GM12878 (cell line): ENCODE data around the gene TCL1B. TPM values are rescaled to one million over a fixed set of nuclear protein-coding genes. Genes with fewer than 3 reads are reported as not detected.

Source experiments
- CBX3 ChIP-seq: fragments of 200-600 bp; sonication (generic); IDR thresholded peaks from 2 replicates; pipeline ENCODE4 v1.6.1; 2016; ENCODE audit warnings: low read depth, borderline replicate concordance
- CBX5 ChIP-seq: sonication (generic); IDR thresholded peaks from 2 replicates; pipeline ENCODE4 v1.6.1; 2016; ENCODE audit warnings: low read depth, moderate library complexity, mild to moderate bottlenecking, inconsistent platforms
- ETV6 ChIP-seq, 2 experiments: fragments of 450-650 bp in 1 of 2; IDR thresholded peaks in 1 of 2; conservative IDR thresholded peaks in 1 of 2; 2 replicates each; pipeline ENCODE4 v1.6.1; 2014; ENCODE audit warnings: antibody characterized with exemption in 1 of 2, borderline replicate concordance in 1 of 2, low read depth in 1 of 2, mild to moderate bottlenecking in 1 of 2, moderate library complexity in 1 of 2
- FOS ChIP-seq: IDR thresholded peaks from 3 replicates; pipeline ENCODE4 v1.6.1; 2011; ENCODE audit warnings: borderline replicate concordance; ENCODE audit not compliant: insufficient read length; ENCODE audit errors: extremely low read depth
- HDAC2 ChIP-seq: fragments of 200-600 bp; sonication (generic); IDR thresholded peaks from 2 replicates; pipeline ENCODE4 v1.6.1; 2017
- HDAC6 ChIP-seq: fragments of 200-600 bp; sonication (generic); IDR thresholded peaks from one replicate; pipeline ENCODE4 v1.8.0; 2017; ENCODE audit warnings: antibody characterized with exemption; ENCODE audit not compliant: unreplicated experiment
- JUNB ChIP-seq: IDR thresholded peaks from 2 replicates; pipeline ENCODE4 v1.6.1; 2016; ENCODE audit warnings: antibody characterized with exemption, mild to moderate bottlenecking
- LARP7 ChIP-seq: fragments of 450-650 bp; IDR thresholded peaks from 2 replicates; pipeline ENCODE4 v1.6.1; 2017; ENCODE audit warnings: mild to moderate bottlenecking
- MTA2 ChIP-seq: fragments of 450-650 bp; IDR thresholded peaks from 2 replicates; pipeline ENCODE4 v1.6.1; 2016; ENCODE audit warnings: low read depth, mild to moderate bottlenecking, moderate library complexity
- PAX5 ChIP-seq: IDR thresholded peaks from 2 replicates; pipeline ENCODE4 v1.6.1; 2011; ENCODE audit warnings: low read depth, low read length, borderline replicate concordance
- RB1 ChIP-seq: fragments of 450-650 bp; formaldehyde crosslinking; IDR thresholded peaks from 2 replicates; pipeline ENCODE4 v1.6.1; 2017; ENCODE audit warnings: mild to moderate bottlenecking, borderline replicate concordance
- RFX5 ChIP-seq: IDR thresholded peaks from 2 replicates; pipeline ENCODE4 v1.6.1; 2011; ENCODE audit warnings: low read depth, low read length, improper control_type of control experiment
- RUNX3 ChIP-seq: IDR thresholded peaks from 2 replicates; pipeline ENCODE4 v1.6.1; 2012; ENCODE audit warnings: low read length, inconsistent platforms
- SIX5 ChIP-seq: IDR thresholded peaks from 2 replicates; pipeline ENCODE4 v1.6.1; 2011; ENCODE audit warnings: mild to moderate bottlenecking, low read depth, low read length, moderate library complexity; ENCODE audit not compliant: severe bottlenecking
- SRF ChIP-seq, 2 experiments: IDR thresholded peaks; 2 replicates each; pipeline ENCODE4 v1.6.1; 2011; ENCODE audit warnings: low read depth in 2 of 2, low read length in 2 of 2, mild to moderate bottlenecking in 1 of 2, moderate library complexity in 1 of 2
- YY1 ChIP-seq: IDR thresholded peaks from 2 replicates; pipeline ENCODE4 v1.6.1; 2011; ENCODE audit warnings: low read depth, mild to moderate bottlenecking, low read length
- ZNF207 ChIP-seq: fragments of 450-650 bp; IDR thresholded peaks from 2 replicates; pipeline ENCODE4 v1.6.1; 2014; ENCODE audit warnings: antibody characterized with exemption, mild to moderate bottlenecking, borderline replicate concordance
- polyA plus RNA-seq, 11 experiments: library from polyadenylated mRNA; depleted of rRNA in 4 of 11; unstranded in 6 of 11; stranded (reverse) in 5 of 11; fragments of >200 nt; fragmentation: Nextera tagmentation in 4 of 11; fragmentation: Illumina TruSeq in 1 of 11; extraction: Ambion mirVana in 4 of 11; extraction: Trizol in 1 of 11; gene quantifications; 1 replicate in 1 of 11; 2 replicates in 10 of 11; pipeline versions ENCODE4 v1.2.1 to v1.2.3, GENCODE V29; 2011 to 2016; ENCODE audit warnings: inconsistent platforms in 2 of 11, missing spikeins in 2 of 11, low read depth in 1 of 11
- total RNA-seq, 4 experiments: library from RNA; depleted of rRNA in 3 of 4; stranded (reverse); fragments of >200 nt in 3 of 4; fragmentation: Illumina TruSeq in 1 of 4; extraction: Trizol in 1 of 4; gene quantifications; 2 replicates each; pipeline versions ENCODE4 v1.2.1 to v1.2.3, GENCODE V29; 2013 to 2021
- TF ChIP-seq, protein P1 (sequence below): fragments of 450-650 bp; IDR thresholded peaks from 2 replicates; pipeline ENCODE4 v1.6.1; 2016; ENCODE audit warnings: mild to moderate bottlenecking, moderate library complexity, borderline replicate concordance
- TF ChIP-seq, protein P2 (sequence below): fragments of 450-650 bp; formaldehyde crosslinking; IDR thresholded peaks from 2 replicates; pipeline ENCODE4 v1.4.0; 2020; ENCODE audit warnings: mild to moderate bottlenecking, moderate library complexity
- TF ChIP-seq, protein P3 (sequence below): IDR thresholded peaks from 2 replicates; pipeline ENCODE4 v1.6.1; 2011; ENCODE audit warnings: low read depth, mild to moderate bottlenecking, low read length, moderate library complexity, borderline replicate concordance; ENCODE audit errors: extremely low read depth
- TF ChIP-seq, protein P4 (sequence below): fragments of 450-650 bp; IDR thresholded peaks from 2 replicates; pipeline ENCODE4 v1.6.1; 2017; ENCODE audit warnings: low read depth, mild to moderate bottlenecking, moderate library complexity

The TCL1B gene
- total and polyA plus RNA-seq, 10 of the 15 experiments (the other 5 are each of a cell fraction or from before 2014, with no cell fraction given) = 0.10 to 0.18 (median 0.13) TPM; not detected in 6

DNA sequence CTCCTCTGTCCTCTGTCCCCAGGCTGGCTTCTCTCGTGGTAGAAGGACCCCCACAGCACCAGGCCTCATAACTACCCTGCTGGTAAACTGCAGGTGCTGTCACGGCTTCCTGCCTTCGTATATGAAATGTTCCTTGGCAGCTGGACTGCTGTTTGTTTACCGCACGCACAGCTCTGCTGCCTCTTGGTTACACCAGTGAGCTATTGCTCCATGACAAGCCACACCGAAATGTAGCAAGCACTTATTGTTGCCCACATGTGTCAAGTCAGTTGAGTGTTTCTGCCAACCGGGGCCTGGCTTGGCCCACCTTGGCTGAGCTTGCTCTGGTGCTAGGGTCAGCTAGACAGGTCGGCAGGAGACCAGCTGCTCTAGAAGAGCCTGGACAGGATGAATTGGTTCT, 21.7 kb upstream of the TCL1B start (continued):
- TF ChIP-seq, protein P1, sequence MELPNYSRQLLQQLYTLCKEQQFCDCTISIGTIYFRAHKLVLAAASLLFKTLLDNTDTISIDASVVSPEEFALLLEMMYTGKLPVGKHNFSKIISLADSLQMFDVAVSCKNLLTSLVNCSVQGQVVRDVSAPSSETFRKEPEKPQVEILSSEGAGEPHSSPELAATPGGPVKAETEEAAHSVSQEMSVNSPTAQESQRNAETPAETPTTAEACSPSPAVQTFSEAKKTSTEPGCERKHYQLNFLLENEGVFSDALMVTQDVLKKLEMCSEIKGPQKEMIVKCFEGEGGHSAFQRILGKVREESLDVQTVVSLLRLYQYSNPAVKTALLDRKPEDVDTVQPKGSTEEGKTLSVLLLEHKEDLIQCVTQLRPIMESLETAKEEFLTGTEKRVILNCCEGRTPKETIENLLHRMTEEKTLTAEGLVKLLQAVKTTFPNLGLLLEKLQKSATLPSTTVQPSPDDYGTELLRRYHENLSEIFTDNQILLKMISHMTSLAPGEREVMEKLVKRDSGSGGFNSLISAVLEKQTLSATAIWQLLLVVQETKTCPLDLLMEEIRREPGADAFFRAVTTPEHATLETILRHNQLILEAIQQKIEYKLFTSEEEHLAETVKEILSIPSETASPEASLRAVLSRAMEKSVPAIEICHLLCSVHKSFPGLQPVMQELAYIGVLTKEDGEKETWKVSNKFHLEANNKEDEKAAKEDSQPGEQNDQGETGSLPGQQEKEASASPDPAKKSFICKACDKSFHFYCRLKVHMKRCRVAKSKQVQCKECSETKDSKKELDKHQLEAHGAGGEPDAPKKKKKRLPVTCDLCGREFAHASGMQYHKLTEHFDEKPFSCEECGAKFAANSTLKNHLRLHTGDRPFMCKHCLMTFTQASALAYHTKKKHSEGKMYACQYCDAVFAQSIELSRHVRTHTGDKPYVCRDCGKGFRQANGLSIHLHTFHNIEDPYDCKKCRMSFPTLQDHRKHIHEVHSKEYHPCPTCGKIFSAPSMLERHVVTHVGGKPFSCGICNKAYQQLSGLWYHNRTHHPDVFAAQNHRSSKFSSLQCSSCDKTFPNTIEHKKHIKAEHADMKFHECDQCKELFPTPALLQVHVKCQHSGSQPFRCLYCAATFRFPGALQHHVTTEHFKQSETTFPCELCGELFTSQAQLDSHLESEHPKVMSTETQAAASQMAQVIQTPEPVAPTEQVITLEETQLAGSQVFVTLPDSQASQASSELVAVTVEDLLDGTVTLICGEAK = no peak
- TF ChIP-seq ETV6 (conservative IDR thresholded peaks at IDR 0.05 in 1 of 2, IDR thresholded peaks at IDR 0.05 in 1 of 2; ENCODE audit: borderline replicate concordance in 1 of 2, low read depth in 1 of 2) = no peak
- peak; percentile 75; the same call in 1 of the 2 replicates for TF ChIP-seq PAX5
- no peak for TF ChIP-seq JUNB
- no peak for TF ChIP-seq ZNF207
- no peak for TF ChIP-seq YY1
- TF ChIP-seq LARP7 = no peak
- no peak for TF ChIP-seq HDAC2
- TF ChIP-seq SRF (IDR thresholded peaks at IDR 0.05; ENCODE audit: low read depth in 2 of 2, low read length in 2 of 2) = no peak
- TF ChIP-seq, protein P2, sequence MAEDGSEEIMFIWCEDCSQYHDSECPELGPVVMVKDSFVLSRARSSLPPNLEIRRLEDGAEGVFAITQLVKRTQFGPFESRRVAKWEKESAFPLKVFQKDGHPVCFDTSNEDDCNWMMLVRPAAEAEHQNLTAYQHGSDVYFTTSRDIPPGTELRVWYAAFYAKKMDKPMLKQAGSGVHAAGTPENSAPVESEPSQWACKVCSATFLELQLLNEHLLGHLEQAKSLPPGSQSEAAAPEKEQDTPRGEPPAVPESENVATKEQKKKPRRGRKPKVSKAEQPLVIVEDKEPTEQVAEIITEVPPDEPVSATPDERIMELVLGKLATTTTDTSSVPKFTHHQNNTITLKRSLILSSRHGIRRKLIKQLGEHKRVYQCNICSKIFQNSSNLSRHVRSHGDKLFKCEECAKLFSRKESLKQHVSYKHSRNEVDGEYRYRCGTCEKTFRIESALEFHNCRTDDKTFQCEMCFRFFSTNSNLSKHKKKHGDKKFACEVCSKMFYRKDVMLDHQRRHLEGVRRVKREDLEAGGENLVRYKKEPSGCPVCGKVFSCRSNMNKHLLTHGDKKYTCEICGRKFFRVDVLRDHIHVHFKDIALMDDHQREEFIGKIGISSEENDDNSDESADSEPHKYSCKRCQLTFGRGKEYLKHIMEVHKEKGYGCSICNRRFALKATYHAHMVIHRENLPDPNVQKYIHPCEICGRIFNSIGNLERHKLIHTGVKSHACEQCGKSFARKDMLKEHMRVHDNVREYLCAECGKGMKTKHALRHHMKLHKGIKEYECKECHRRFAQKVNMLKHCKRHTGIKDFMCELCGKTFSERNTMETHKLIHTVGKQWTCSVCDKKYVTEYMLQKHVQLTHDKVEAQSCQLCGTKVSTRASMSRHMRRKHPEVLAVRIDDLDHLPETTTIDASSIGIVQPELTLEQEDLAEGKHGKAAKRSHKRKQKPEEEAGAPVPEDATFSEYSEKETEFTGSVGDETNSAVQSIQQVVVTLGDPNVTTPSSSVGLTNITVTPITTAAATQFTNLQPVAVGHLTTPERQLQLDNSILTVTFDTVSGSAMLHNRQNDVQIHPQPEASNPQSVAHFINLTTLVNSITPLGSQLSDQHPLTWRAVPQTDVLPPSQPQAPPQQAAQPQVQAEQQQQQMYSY (CRISPR knock-in tag) = no peak
- no peak for TF ChIP-seq HDAC6
- TF ChIP-seq FOS = no peak
- TF ChIP-seq MTA2 = 0 out of 2 replicates have a peak, but pooled peaks have one; percentile 11
- TF ChIP-seq RUNX3 = peak; percentile 57; the same call in 1 of the 2 replicates
- TF ChIP-seq, protein P3, sequence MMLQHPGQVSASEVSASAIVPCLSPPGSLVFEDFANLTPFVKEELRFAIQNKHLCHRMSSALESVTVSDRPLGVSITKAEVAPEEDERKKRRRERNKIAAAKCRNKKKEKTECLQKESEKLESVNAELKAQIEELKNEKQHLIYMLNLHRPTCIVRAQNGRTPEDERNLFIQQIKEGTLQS = no peak
- TF ChIP-seq, protein P4, sequence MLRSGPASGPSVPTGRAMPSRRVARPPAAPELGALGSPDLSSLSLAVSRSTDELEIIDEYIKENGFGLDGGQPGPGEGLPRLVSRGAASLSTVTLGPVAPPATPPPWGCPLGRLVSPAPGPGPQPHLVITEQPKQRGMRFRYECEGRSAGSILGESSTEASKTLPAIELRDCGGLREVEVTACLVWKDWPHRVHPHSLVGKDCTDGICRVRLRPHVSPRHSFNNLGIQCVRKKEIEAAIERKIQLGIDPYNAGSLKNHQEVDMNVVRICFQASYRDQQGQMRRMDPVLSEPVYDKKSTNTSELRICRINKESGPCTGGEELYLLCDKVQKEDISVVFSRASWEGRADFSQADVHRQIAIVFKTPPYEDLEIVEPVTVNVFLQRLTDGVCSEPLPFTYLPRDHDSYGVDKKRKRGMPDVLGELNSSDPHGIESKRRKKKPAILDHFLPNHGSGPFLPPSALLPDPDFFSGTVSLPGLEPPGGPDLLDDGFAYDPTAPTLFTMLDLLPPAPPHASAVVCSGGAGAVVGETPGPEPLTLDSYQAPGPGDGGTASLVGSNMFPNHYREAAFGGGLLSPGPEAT = no peak
- TF ChIP-seq CBX3 = no peak
- TF ChIP-seq RFX5 = no peak
- TF ChIP-seq RB1 = no peak
- TF ChIP-seq CBX5 = no peak
- TF ChIP-seq SIX5 = no peak
